ENCODE results near the gene SRRM2.

SRRM2 gene

GRCh38 chr16:2761472-2761871, 9.0 kb downstream of the SRRM2 start:
- no peak for FAIRE-seq

GRCh38 chr16:2761886-2762583, 9.6 kb downstream of the SRRM2 start:
- FAIRE-seq: no peak
- DNase-seq (ENCODE audit: low spot score): no peak

More at GRCh38 chr16:2761472-2761871, 9.0 kb downstream of the SRRM2 start:
- DNase-seq (ENCODE audit: low spot score): no peak

- FAIRE-seq: no peak
These were observed 10.3 kb downstream of the SRRM2 start for GRCh38 chr16:2762711-2763110.

GRCh38 chr16:2763173-2763572, 10.7 kb downstream of the SRRM2 start:
- no peak for FAIRE-seq
- no peak for DNase-seq (ENCODE audit: low spot score)

More at GRCh38 chr16:2762711-2763110, 10.3 kb downstream of the SRRM2 start:
- DNase-seq (ENCODE audit: low spot score): no peak

- FAIRE-seq (no peak), DNase-seq (ENCODE audit: low spot score) (no peak)
These were observed 12.3 kb downstream of the SRRM2 start for GRCh38 chr16:2764718-2765117.

- no peak for FAIRE-seq
These were observed 13.3 kb downstream of the SRRM2 start for GRCh38 chr16:2765462-2766404.

GRCh38 chr16:2766430-2767139, 14.1 kb downstream of the SRRM2 start:
- no peak for DNase-seq (ENCODE audit: low spot score)
- no peak for FAIRE-seq

More at GRCh38 chr16:2765462-2766404, 13.3 kb downstream of the SRRM2 start:
- no peak for DNase-seq (ENCODE audit: low spot score)

GRCh38 chr16:2767140-2767731, 14.8 kb downstream of the SRRM2 start:
- DNase-seq (ENCODE audit: low spot score) (no peak), FAIRE-seq (peak; percentile 70)

- FAIRE-seq: no peak
- DNase-seq (ENCODE audit: low spot score): no peak
These were observed 15.5 kb downstream of the SRRM2 start for GRCh38 chr16:2767891-2768290.

GRCh38 chr16:2768403-2769089, 16.1 kb downstream of the SRRM2 start:
- DNase-seq (ENCODE audit: low spot score) (no peak), FAIRE-seq (no peak)

GRCh38 chr16:2769100-2769529, 16.7 kb downstream of the SRRM2 start:
- no peak for FAIRE-seq
- DNase-seq (ENCODE audit: low spot score): no peak

- FAIRE-seq (no peak), DNase-seq (ENCODE audit: low spot score) (no peak)
These were observed 17.2 kb downstream of the SRRM2 start for GRCh38 chr16:2769675-2770056.

GRCh38 chr16:2770057-2770951, 17.9 kb downstream of the SRRM2 start:
- DNase-seq (ENCODE audit: low spot score): no peak

GRCh38 chr16:2771496-2772402, 19.3 kb downstream of the SRRM2 start:
- DNase-seq (ENCODE audit: low spot score) (no peak), FAIRE-seq (no peak)

More at GRCh38 chr16:2770057-2770951, 17.9 kb downstream of the SRRM2 start:
- peak; percentile 81 for FAIRE-seq

- no peak for DNase-seq (ENCODE audit: low spot score)
- no peak for FAIRE-seq
These were observed 20.9 kb downstream of the SRRM2 start for GRCh38 chr16:2773188-2773968.

- no peak for FAIRE-seq
- DNase-seq (ENCODE audit: low spot score): no peak
These were observed 21.9 kb downstream of the SRRM2 start for GRCh38 chr16:2774161-2774891.

GRCh38 chr16:2775131-2775716, 22.8 kb downstream of the SRRM2 start:
- DNase-seq (ENCODE audit: low spot score) (no peak), FAIRE-seq (no peak)
